ENCODE data around the gene ABHD17B. TPM values are rescaled to one million over a fixed set of nuclear protein-coding genes. Genes with fewer than 3 reads are reported as not detected.
A peak's percentile ranks its signal among the peaks of the same experiment; 100 is the strongest.

ABHD17B gene
- total and polyA plus RNA-seq, 10 of the 15 experiments (the other 5 are each of a cell fraction or from before 2014, with no cell fraction given) = 3.5 to 21.4 (median 16.6) TPM

DNA sequence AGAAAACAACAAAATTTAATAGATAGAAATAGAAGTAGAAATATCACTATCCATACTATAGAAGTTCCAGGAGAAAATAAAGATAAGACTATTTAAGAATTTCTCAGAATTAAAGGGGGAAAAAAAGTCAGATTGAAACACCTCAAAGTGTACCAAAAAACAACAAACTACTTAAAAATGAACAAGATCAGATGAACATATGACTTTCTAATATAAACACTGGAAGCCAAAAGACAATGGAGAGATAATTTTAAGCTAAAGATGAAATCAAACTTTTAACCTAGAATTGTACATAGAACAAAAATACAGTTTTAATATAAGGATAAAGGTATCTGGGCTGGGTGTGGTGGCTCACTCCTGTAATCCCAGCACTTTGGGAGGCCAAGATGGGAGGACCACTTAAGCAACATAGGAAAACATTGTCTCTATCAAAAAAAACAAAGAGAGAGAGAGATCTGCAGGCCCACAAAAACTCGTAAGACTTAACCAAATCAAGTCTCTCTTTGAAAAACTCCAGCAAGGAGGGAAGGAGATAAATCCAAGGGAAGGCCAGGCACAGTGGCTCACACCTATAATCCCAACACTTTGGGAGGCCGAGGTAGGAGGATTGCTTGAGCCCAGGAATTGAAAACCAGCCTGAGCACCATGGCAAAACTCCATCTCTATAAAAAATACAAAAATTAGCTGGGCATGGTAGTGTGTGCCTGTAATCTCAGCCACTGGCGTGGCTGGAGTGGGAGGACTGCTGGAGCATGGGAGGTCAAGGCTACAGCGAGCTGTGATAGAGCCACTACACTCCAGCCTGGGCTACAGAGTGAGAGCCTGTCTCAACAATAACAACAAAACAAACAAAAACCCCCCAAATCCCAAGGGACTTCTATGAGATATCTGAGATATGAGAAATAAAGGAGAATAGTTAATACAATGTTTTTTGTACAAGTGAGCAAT lies 32.4 kb downstream of the ABHD17B start:
- ATAC-seq (no peak), DNase-seq (ENCODE audit: low read depth, low spot score) (no peak), FAIRE-seq (no peak)
- Histone ChIP-seq H4K20me1 (ENCODE audit: control insufficient read depth, insufficient read depth) (no peaks in the 10 kb centered on the region), H2AFZ (ENCODE audit: control insufficient read depth, low read depth, low read length) (no peak overlapping the region), H3K27ac (ENCODE audit: control insufficient read depth, insufficient read depth) (no peak overlapping the region), H3K9ac (ENCODE audit: control insufficient read depth, insufficient read depth, low read length) (no peak overlapping the region), H3K27me3 (replicated peaks in 1 of 2; ENCODE audit: control insufficient read depth in 2 of 2, insufficient read depth in 2 of 2, low read length in 1 of 2) (no peaks in the 10 kb centered on the region), H3K4me1 (ENCODE audit: control insufficient read depth, insufficient read depth, low read length) (no peaks in the 10 kb centered on the region), H3K79me2 (ENCODE audit: control insufficient read depth, insufficient read depth, low read length) (peaks cover 19% of the 10 kb centered on the region), H3K9me3 (replicated peaks; ENCODE audit: control insufficient read depth, insufficient read depth, low read length) (peaks cover 18% of the 10 kb centered on the region), H3K36me3 (ENCODE audit: control insufficient read depth in 2 of 2, insufficient read depth in 2 of 2, low read length in 1 of 2) (peaks cover 0 to 6% of the 10 kb centered on the region in 2 experiments; a peak in 1 of 4 replicates), H3K4me3 (no peak overlapping the region), H3K4me2 (ENCODE audit: control insufficient read depth, insufficient read depth) (no peak overlapping the region)
- in situ Hi-C loops (cut with MboI) (no loop called here), intact Hi-C loops (cut with micrococcal nuclease; ENCODE audit: unreplicated experiment) (no loop called here)
- WGBS (ENCODE audit: insufficient coverage, insufficient replicate concordance, low lambda C conversion rate, missing lambda C conversion rate) = 91% methylated on average over 4 of the region's 4 CpGs
- RAD21 ChIA-PET (ENCODE audit: unreplicated experiment) = no interaction called here
- SMC1A ChIA-PET (ENCODE audit: uncharacterized antibody, unreplicated experiment) = interaction anchor here (0.6 to 1.5 kb wide), 5 partner anchors 7 to 109 kb away, joined by 3 to 6 read pairs (median 3); no protein-coding TSS in a partner anchor
- POLR2A ChIA-PET = interaction anchor here (0.7 to 0.9 kb wide), 2 partner anchors 10 to 16 kb away, joined by 3 to 4 read pairs; no protein-coding TSS in a partner anchor
- BruUV-seq (replicated peaks) = no TSS peak
- CTCF ChIA-PET = interaction anchor here (1.0 kb wide), 1 partner anchor 160 kb away, joined by 3 read pairs; no protein-coding TSS in a partner anchor
- TF ChIP-seq, protein P1, sequence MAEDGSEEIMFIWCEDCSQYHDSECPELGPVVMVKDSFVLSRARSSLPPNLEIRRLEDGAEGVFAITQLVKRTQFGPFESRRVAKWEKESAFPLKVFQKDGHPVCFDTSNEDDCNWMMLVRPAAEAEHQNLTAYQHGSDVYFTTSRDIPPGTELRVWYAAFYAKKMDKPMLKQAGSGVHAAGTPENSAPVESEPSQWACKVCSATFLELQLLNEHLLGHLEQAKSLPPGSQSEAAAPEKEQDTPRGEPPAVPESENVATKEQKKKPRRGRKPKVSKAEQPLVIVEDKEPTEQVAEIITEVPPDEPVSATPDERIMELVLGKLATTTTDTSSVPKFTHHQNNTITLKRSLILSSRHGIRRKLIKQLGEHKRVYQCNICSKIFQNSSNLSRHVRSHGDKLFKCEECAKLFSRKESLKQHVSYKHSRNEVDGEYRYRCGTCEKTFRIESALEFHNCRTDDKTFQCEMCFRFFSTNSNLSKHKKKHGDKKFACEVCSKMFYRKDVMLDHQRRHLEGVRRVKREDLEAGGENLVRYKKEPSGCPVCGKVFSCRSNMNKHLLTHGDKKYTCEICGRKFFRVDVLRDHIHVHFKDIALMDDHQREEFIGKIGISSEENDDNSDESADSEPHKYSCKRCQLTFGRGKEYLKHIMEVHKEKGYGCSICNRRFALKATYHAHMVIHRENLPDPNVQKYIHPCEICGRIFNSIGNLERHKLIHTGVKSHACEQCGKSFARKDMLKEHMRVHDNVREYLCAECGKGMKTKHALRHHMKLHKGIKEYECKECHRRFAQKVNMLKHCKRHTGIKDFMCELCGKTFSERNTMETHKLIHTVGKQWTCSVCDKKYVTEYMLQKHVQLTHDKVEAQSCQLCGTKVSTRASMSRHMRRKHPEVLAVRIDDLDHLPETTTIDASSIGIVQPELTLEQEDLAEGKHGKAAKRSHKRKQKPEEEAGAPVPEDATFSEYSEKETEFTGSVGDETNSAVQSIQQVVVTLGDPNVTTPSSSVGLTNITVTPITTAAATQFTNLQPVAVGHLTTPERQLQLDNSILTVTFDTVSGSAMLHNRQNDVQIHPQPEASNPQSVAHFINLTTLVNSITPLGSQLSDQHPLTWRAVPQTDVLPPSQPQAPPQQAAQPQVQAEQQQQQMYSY (CRISPR knock-in tag; IDR thresholded peaks at IDR 0.05) = no peak
- TF ChIP-seq EGR1 (IDR thresholded peaks at IDR 0.05; ENCODE audit: borderline replicate concordance in 1 of 2, low read depth in 2 of 2, low read length in 2 of 2) (no peak), CBX5 (IDR thresholded peaks at IDR 0.05; ENCODE audit: low read depth) (peak; percentile 96), SRF (IDR thresholded peaks at IDR 0.05; ENCODE audit: low read depth in 2 of 2, low read length in 2 of 2) (no peak)
- TF ChIP-seq, protein P2, sequence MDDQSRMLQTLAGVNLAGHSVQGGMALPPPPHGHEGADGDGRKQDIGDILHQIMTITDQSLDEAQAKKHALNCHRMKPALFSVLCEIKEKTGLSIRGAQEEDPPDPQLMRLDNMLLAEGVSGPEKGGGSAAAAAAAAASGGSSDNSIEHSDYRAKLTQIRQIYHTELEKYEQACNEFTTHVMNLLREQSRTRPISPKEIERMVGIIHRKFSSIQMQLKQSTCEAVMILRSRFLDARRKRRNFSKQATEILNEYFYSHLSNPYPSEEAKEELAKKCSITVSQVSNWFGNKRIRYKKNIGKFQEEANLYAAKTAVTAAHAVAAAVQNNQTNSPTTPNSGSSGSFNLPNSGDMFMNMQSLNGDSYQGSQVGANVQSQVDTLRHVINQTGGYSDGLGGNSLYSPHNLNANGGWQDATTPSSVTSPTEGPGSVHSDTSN (IDR thresholded peaks at IDR 0.05; ENCODE audit: insufficient replicate concordance, low read depth, low read length) = no peak
